ENCODE data around the gene BCL2L15.
"Not testable (repeated sequence)": the region's sequence is repeated elsewhere in the genome, so short reads cannot be mapped to it uniquely, and the experiment has no call there.

BCL2L15 gene

GRCh38 chr1:113856401-113856790, 31.0 kb downstream of the BCL2L15 start:
- Histone ChIP-seq H3K27me3 (ENCODE audit: insufficient read depth, low read depth, severe bottlenecking) (no peaks in the 10 kb centered on the region), H3K9me3 (ENCODE audit: severe bottlenecking) (no peaks in the 10 kb centered on the region), H3K4me3 (ENCODE audit: low read depth, low read length) (no peak overlapping the region), H3K36me3 (no peaks in the 10 kb centered on the region), H3K27ac (no peak overlapping the region)
- no peak for DNase-seq
- no peak for TF ChIP-seq CTCF (IDR thresholded peaks at IDR 0.05; ENCODE audit: low read depth, low read length)

GRCh38 chr1:113855630-113856400, 31.6 kb downstream of the BCL2L15 start:
- Histone ChIP-seq H3K9me3 (ENCODE audit: severe bottlenecking) (no peaks in the 10 kb centered on the region), H3K27ac (no peak overlapping the region), H3K4me3 (ENCODE audit: low read depth, low read length) (no peak overlapping the region), H3K27me3 (ENCODE audit: insufficient read depth, low read depth, severe bottlenecking) (no peaks in the 10 kb centered on the region), H3K36me3 (no peaks in the 10 kb centered on the region)
- no peak for TF ChIP-seq CTCF (IDR thresholded peaks at IDR 0.05; ENCODE audit: low read depth, low read length)
- no peak for DNase-seq

GRCh38 chr1:113854234-113854633, 33.1 kb downstream of the BCL2L15 start:
- no peaks in the 10 kb centered on the region for H3K36me3 ChIP-seq
- no peaks in the 10 kb centered on the region for H3K27me3 ChIP-seq (ENCODE audit: insufficient read depth, low read depth, severe bottlenecking)
- H3K4me3 ChIP-seq (ENCODE audit: low read depth, low read length), result no peak overlapping the region
- no peak for DNase-seq
- H3K27ac ChIP-seq, result no peak overlapping the region
- TF ChIP-seq CTCF (IDR thresholded peaks at IDR 0.05; ENCODE audit: low read depth, low read length), result no peak
- H3K9me3 ChIP-seq (ENCODE audit: severe bottlenecking), result no peaks in the 10 kb centered on the region

GRCh38 chr1:113852694-113853093, 34.7 kb downstream of the BCL2L15 start:
- not testable (repeated sequence) for DNase-seq; H3K27me3 ChIP-seq (ENCODE audit: insufficient read depth, low read depth, severe bottlenecking); H3K27ac ChIP-seq; H3K36me3 ChIP-seq; H3K9me3 ChIP-seq (ENCODE audit: severe bottlenecking); H3K4me3 ChIP-seq (ENCODE audit: low read depth, low read length)

- no peak overlapping the region for H3K27ac ChIP-seq
- no peaks in the 10 kb centered on the region for H3K27me3 ChIP-seq (ENCODE audit: insufficient read depth, low read depth, severe bottlenecking)
- DNase-seq, result no peak
- H3K36me3 ChIP-seq, result no peaks in the 10 kb centered on the region
- no peaks in the 10 kb centered on the region for H3K9me3 ChIP-seq (ENCODE audit: severe bottlenecking)
- no peak overlapping the region for H3K4me3 ChIP-seq (ENCODE audit: low read depth, low read length)
- no peak for TF ChIP-seq CTCF (IDR thresholded peaks at IDR 0.05; ENCODE audit: low read depth, low read length)
Measured at GRCh38 chr1:113850127-113850796, 37.1 kb downstream of the BCL2L15 start.

GRCh38 chr1:113849072-113849471, 38.3 kb downstream of the BCL2L15 start:
- DNase-seq, result no peak
- H3K9me3 ChIP-seq (ENCODE audit: severe bottlenecking), result no peaks in the 10 kb centered on the region
- no peak overlapping the region for H3K27ac ChIP-seq
- H3K4me3 ChIP-seq (ENCODE audit: low read depth, low read length), result no peak overlapping the region
- no peak for TF ChIP-seq CTCF (IDR thresholded peaks at IDR 0.05; ENCODE audit: low read depth, low read length)
- no peaks in the 10 kb centered on the region for H3K36me3 ChIP-seq
- no peaks in the 10 kb centered on the region for H3K27me3 ChIP-seq (ENCODE audit: insufficient read depth, low read depth, severe bottlenecking)

All from WERI-Rb-1 (cell line).